Stimulated activated CD4-positive, alpha-beta T cell treated with anti-CD3 and anti-CD28 coated beads, Interleukin-15, amount 100 ng/mL, for 48 hours (primary cell): Measurements from ENCODE around the gene ATXN3.

ENCODE experiments used
- DNase-seq, 2 donors: peaks; one replicate each; pipeline ENCODE4 v3.0.0-alpha.2; 2020; ENCODE audit warnings: low read depth in 2 of 2

Gene ATXN3

DNA sequence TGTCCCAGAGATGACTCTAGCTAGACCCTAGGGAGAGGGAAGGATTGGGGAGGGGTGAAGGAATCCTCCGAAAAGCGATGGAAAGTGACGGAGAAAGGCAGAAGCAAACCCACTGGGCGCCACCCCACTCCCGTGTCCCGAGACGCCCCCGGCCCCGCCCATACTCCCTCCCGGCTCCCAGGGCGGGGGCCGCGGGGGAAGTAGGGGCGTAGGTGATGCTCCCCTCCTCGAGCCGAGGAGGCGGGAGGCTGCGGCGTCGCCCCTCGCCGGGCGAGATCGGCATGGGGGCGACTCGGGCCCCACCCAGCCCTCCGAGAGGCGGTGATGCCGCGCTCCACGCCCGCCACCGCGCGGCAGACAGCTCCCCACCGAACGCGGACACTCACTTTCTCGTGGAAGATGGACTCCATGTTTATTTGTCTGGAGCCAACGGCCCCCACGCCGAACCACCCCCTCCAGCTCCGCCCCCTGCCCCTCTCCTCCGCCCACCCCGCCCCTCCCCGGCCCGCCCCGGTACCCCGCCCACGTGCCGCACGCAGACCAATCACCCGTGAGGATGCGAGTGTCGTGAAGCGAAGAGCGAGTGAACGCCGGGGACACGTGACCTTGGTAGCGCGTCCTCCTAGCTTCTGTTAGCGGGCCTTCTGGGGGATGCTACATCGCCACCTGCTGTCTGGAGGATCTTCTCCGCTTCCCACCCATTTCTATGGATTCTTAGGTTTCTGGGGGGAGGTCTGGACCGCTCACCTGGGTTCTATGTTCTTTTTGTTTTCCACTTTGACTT is at the start of gene ATXN3:
Gene ATXN3, minus strand, starts transcription at position 440 of the 784 bp plus-strand sequence. Its CDS starts 30 bp downstream, at position 410.
- DNase-seq: peak; percentile 94

- DNase-seq: no peak
These were observed 48.0 kb upstream of the ATXN3 start for GRCh38 chr14:92154283-92154942.

GRCh38 chr14:92153581-92153980 is 47.2 kb upstream of the ATXN3 start:
- DNase-seq: no peak

DNA sequence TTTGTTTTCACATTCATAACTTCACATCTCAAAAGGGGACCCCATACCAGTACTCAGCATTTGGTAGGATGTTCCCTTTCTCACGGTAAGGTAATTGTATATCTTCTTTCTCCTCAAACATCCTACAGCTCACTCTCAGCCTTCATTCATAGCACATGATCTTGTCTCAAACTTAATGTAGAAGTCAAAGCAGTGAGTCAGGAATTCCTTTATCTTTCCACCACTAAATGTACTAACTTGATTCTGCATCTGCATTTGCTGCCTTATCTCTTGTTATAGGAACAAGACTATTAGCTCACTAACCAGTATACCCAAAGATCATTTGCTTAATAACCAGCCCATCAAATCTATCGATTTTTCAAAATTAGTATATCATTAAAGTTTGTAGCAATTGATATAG is 38.3 kb upstream of the ATXN3 start:
- DNase-seq: no peak

DNA sequence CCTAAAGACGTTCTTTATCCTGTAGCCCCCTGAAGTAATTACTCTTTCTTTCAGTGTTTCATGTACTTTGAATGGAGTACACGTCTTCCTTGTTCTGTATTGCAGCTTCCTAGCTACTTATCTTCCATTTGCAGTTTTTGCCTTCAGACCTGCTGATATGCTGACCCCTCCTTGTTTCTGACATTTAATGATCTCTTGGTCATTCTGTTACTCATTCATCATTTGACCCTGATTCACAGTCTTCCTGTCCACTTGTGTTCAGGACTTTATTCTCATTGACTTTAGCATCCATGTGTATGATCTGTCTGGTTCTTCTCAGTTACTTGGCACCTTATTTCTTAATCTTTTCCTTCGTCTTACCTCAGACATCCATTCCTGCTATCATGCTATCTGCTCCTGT is 37.6 kb upstream of the ATXN3 start:
- DNase-seq: no peak

DNA sequence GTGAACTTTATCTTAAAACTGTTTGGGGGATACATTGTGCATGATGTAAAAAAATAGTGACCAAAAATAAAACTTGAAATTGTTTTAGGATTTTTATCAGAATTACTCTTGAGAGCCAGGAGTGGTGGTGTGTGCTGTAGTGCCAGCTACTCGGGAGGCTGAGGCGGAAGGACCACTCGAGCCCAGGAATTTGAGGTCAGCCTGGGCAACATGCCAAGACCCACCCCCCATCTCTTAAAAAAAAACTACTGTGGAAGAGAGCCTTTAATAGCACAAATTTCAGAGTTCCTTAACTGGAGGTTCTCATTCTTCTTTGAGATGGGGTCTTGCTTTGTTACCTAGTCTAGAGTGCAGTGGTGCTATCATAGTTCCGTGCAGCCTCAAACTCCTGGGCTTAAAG is 36.9 kb upstream of the ATXN3 start:
- no peak for DNase-seq

- no peak for DNase-seq
These were observed 28.9 kb upstream of the ATXN3 start for GRCh38 chr14:92135269-92135668.

DNA sequence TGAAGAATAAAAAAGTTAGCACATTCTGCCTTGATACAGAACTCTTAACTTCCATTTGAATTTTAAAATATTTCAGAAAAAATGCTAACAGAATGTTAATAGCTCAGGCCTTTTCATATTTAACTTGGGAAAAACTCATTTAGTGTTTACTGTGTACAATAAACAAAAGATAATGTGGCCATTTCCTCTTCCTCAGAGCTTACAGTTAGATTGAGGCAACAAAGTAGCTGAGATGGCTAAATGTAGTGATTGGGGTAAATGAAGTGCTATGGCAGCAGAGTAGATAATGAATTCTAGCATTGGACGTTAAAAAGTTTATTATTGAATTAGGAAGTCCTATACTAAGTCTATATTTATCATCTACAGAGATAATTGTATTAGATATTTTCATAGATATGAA is 28.1 kb upstream of the ATXN3 start:
- no peak for DNase-seq

DNA sequence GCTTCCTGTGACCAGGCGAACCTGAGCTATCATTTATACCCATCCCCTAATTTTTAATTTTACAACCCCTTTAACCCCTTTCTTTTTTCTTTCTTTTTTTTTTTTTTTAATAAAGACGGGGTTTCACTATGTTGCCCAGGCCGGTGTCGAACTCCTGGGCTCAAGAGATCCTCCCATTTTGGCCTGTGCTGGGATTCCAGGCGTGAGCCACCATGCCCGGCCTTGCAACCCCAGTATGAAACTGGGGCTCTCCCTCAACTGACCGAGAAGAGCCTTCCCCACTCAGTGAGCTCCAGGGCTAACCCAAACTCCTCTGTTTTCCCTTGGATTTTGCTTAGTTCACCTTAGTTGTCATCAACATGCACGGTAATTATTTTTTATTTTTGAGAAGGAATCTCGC is 16.4 kb upstream of the ATXN3 start:
- DNase-seq: no peak

- no peak for DNase-seq
These were observed 15.9 kb upstream of the ATXN3 start for GRCh38 chr14:92122351-92122677.

DNA sequence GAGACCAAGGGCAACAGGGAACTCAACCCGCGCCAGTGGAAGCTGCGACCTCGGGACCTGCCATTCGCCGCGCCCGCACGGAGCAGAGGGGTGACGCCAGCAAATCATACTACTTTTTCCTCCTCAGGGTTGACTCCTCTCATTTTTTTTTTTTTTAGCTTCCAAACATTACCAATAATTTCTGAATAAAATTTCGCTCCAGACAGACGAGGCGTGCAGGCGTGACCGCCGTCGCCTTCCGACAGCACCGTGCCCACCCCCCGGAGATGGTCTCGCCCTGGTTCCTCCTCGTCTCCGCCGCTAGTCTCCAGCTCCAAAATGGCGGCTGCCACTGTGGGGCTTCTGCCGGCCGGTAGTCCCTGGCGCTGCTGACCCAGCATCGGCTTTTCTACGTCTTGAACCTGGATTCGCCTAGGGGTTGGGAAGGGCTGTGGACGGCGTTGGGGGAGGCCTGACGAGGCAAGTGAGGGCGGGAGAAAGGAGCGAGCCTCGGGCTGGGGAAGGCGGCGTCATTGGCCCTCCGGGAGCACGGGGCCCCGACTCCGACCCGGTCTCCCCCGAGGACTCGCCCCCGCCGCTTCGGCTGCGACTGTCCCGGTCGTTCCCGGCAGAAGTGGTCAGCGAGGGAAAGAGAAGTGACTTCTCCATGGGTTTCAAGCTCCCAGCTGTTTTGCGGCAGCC is 15.4 kb upstream of the ATXN3 start, which contains the start of the genes CPSF2 and NDUFB1:
Gene CPSF2, plus strand, starts transcription at position 300 of the 681 bp plus-strand sequence. CDS start 9,016 bp downstream, outside the sequence.
Gene NDUFB1, minus strand, starts transcription at position 37 of the 681 bp plus-strand sequence. CDS start 4,069 bp downstream, outside the sequence.
- DNase-seq: peak; percentile 74 to 76

DNA sequence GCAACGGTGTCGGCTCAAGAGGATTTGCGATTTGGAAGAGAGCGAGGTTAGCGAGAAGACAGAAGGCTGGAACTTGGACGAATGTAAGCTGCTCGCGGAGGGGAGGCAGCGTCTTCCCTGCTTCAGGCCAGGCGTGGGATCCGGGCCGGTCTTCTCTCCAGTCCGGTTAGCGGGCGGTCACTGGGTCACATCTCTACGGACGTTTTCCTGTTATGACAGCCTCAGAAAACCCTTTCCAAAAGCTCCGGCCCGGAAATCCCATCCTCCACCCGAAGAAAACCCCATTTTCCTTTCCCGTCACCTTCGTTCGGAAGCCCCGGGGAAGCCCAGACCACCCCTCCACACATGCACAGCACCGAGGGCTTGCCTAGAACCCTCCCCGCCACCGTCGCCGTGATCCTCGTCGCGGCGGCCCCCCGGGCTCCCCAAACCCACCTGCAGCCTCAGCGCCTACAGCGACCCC is 14.9 kb upstream of the ATXN3 start:
- DNase-seq: no peak

DNA sequence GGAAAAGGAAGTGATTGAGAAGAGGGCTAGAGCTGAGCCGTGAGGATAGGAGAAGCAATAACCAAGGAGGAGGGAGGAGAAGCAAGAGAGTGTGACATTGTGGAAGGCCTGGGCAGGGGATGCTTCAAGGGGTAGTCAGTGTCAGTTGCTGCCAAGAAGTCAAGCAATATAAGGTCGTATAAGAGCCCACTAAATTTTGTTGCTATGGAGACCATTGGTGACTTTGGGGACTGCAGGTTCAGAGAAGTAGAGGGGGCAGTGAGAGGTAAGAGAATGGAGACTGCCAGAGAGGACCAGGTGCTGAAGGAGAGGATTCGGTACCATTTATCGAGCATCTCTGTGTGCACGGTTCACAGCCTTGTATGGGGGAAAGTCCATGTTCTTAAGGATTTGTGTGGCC is 3.1 kb upstream of the ATXN3 start:
- no peak for DNase-seq

GRCh38 chr14:92108345-92109254 is 2.2 kb upstream of the ATXN3 start:
- DNase-seq: no peak

DNA sequence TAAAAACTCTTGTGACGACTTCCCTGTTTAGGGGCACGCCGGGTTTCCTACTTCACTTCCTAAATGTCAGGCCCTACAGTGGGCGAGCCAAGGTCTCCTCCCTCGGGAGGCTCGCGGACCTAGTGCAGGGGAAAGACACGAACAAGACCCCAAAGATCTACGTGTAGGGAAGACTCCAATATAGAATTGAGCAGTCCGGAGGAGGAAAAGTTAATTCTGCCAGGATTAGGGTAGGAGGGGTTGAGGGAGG is 564 bp downstream of the ATXN3 start:
- DNase-seq: no peak

- DNase-seq: no peak
These were observed 1.1 kb downstream of the ATXN3 start for GRCh38 chr14:92105073-92105892.

DNA sequence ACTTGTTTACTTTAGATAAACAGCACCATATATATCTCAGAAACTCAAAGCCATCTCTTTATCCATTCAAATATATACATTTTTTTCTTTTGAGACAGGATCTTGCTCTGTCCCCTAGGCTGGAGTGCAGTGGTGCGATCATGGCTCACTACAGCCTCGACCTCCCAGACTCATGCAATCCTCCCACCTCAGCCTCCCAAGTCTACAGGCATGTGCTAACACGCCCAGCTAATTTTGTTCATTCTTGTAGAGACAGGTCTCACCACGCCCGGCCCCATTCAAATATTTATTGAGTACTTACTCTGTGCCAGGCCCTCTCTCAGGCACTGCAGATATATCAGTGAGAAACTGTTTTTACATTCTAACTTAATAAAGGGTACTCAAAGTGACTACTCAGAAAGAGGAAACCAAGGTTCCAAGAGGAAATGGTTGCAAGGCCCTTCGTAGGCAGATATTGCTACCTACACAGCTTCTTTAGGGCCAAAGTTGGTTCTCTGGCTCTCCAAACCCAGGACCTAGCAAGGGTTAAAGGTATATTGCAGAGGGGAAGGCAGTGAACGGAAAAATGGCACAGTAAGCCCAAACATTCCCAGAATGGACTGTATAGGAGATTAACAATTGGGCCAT is 2.9 kb downstream of the ATXN3 start:
- DNase-seq: no peak

GRCh38 chr14:92099802-92100201 is 6.6 kb downstream of the ATXN3 start:
- no peak for DNase-seq

GRCh38 chr14:92093320-92093719 is 13.1 kb downstream of the ATXN3 start:
- DNase-seq: no peak

DNA sequence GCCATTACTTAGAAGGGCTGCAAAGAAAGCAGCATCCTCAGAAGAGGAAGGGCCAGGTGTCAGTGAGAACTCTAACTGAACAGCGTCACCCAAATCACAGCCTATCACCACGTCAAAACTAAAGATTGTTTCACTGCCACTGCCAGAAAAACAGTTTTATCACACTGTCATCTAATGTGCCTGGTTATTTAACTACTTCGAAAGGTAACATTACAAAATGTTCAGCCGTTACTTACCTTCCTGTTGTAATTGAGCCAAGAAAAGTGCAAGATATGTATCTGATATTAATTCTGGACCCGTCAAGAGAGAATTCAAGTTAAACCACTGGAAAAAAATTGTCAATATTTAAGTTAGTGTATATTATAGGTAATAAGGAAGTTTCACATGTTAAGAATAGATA is 17.9 kb downstream of the ATXN3 start:
- no peak for DNase-seq
